Breast epithelium (tissue), 4 donors: ENCODE results near the gene PCYT2. TPM values are rescaled to one million over a fixed set of nuclear protein-coding genes. Genes with fewer than 3 reads are reported as not detected.
A peak's percentile ranks its signal among the peaks of the same experiment; 100 is the strongest.

Experiments used
- DNase-seq, 2 donors: peaks; one replicate each; pipeline ENCODE4 v3.0.0-alpha.2; 2019; ENCODE audit warnings: low spot score in 2 of 2
- H3K27ac ChIP-seq, 2 donors: fragments of 200-600 bp; sonication (generic) in 1 of 2; one replicate each; pipeline ENCODE4 v1.5.1; 2016 to 2019; ENCODE audit warnings: mild to moderate bottlenecking in 1 of 2
- H3K27me3 ChIP-seq, 2 donors: fragments of 200-600 bp; sonication (generic) in 1 of 2; one replicate each; pipeline versions ENCODE4 v1.5.1 to v1.6.0; 2017 to 2019; ENCODE audit warnings: control low read depth in 1 of 2, mild to moderate bottlenecking in 1 of 2
- H3K36me3 ChIP-seq: fragments of 200-600 bp; one replicate; pipeline ENCODE4 v1.5.1; 2019
- H3K4me1 ChIP-seq, 2 donors: fragments of 200-600 bp; sonication (generic); one replicate each; pipeline ENCODE4 v1.5.1; 2016 to 2019; ENCODE audit warnings: control low read depth in 1 of 2
- H3K4me3 ChIP-seq, 3 donors: fragments of 200-600 bp; sonication (generic); 1 replicate in 2 of 3; 2 replicates in 1 of 3; pipeline ENCODE4 v1.5.1; 2016 to 2019; ENCODE audit warnings: mild to moderate bottlenecking in 3 of 3, moderate library complexity in 2 of 3
- H3K9me3 ChIP-seq, 2 donors: fragments of 200-600 bp; sonication (generic) in 1 of 2; one replicate each; pipeline ENCODE4 v1.5.1; 2016 to 2019; ENCODE audit warnings: control low read depth in 1 of 2
- POLR2A ChIP-seq: fragments of 450-650 bp; IDR thresholded peaks from one replicate; pipeline ENCODE4 v1.6.1; 2016; ENCODE audit warnings: antibody characterized with exemption, mild to moderate bottlenecking, moderate library complexity
- POLR2AphosphoS5 ChIP-seq, 3 donors: sonication (generic); formaldehyde crosslinking; IDR thresholded peaks; one replicate each; pipeline ENCODE4 v1.6.1; 2017; ENCODE audit warnings: antibody characterized with exemption in 3 of 3
- intact Hi-C: fragments of 100-400 bp; cut with DNase I; formaldehyde crosslinking; loops from one replicate; pipeline ENCODE4 v1.15.1; 2023; ENCODE audit warnings: low total_unique reads
- total RNA-seq, 3 donors: library from RNA; depleted of rRNA; stranded (reverse); fragments of >200 nt; gene quantifications; one replicate each; pipeline ENCODE4 v1.1.0, GENCODE V29; 2016
- TF ChIP-seq, protein P1 (sequence below), 3 donors: fragments of 450-650 bp; IDR thresholded peaks; one replicate each; pipeline ENCODE4 v1.5.1; 2016 to 2017; ENCODE audit warnings: antibody characterized with exemption in 3 of 3, mild to moderate bottlenecking in 3 of 3, moderate library complexity in 3 of 3

The PCYT2 gene
- total RNA-seq, 3 donors from 2014 or later, result 22.9 to 69.4 (median 35.9) TPM

DNA sequence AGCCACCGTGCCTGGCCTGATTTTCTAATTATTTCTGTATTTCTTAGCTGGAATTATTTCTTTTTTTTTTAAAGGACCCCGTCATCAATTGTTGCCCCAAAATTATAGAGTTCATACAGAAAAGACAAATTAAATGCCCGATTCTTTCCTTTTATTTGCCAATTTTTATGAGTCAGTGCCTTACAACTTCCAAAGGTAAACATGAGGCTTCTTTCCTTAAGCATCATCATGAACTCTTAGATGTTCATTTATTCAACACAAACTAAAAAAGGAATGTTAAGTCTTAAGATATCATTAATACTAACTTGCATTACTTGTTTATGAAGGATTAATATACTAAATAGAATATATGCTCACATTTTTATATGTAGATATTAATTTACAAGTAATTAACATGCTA lies 32.9 kb downstream of the PCYT2 start:
- intact Hi-C loops, result loop anchor here (2.0 kb wide), 1 partner anchor 15 kb away; no protein-coding TSS in a partner anchor
- Histone ChIP-seq H3K36me3 (no peaks in the 10 kb centered on the region), H3K27ac (no peak overlapping the region), H3K4me1 (peaks cover 0 to under 1% of the 10 kb centered on the region in 2 donors), H3K9me3 (no peaks in the 10 kb centered on the region), H3K27me3 (no peaks in the 10 kb centered on the region), H3K4me3 (no peak overlapping the region)
- no peak for TF ChIP-seq POLR2A
- TF ChIP-seq, protein P1, sequence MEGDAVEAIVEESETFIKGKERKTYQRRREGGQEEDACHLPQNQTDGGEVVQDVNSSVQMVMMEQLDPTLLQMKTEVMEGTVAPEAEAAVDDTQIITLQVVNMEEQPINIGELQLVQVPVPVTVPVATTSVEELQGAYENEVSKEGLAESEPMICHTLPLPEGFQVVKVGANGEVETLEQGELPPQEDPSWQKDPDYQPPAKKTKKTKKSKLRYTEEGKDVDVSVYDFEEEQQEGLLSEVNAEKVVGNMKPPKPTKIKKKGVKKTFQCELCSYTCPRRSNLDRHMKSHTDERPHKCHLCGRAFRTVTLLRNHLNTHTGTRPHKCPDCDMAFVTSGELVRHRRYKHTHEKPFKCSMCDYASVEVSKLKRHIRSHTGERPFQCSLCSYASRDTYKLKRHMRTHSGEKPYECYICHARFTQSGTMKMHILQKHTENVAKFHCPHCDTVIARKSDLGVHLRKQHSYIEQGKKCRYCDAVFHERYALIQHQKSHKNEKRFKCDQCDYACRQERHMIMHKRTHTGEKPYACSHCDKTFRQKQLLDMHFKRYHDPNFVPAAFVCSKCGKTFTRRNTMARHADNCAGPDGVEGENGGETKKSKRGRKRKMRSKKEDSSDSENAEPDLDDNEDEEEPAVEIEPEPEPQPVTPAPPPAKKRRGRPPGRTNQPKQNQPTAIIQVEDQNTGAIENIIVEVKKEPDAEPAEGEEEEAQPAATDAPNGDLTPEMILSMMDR (IDR thresholded peaks at IDR 0.05), result no peak
- TF ChIP-seq POLR2AphosphoS5 (IDR thresholded peaks at IDR 0.05), result no peak
- DNase-seq, result no peak

GRCh38 chr17:81877569-81877968 lies 33.6 kb downstream of the PCYT2 start:
- H3K9me3 ChIP-seq, result no peaks in the 10 kb centered on the region
- no peaks in the 10 kb centered on the region for H3K27me3 ChIP-seq
- no peak for TF ChIP-seq POLR2AphosphoS5 (IDR thresholded peaks at IDR 0.05)
- no peak for TF ChIP-seq POLR2A
- TF ChIP-seq, protein P1 (IDR thresholded peaks at IDR 0.05), result no peak
- no peak overlapping the region for H3K27ac ChIP-seq
- no peaks in the 10 kb centered on the region for H3K36me3 ChIP-seq
- intact Hi-C loops, result no loop called here
- DNase-seq, result no peak
- H3K4me3 ChIP-seq, result no peak overlapping the region
- peaks cover 0 to 8% of the 10 kb centered on the region in 2 donors for H3K4me1 ChIP-seq

DNA sequence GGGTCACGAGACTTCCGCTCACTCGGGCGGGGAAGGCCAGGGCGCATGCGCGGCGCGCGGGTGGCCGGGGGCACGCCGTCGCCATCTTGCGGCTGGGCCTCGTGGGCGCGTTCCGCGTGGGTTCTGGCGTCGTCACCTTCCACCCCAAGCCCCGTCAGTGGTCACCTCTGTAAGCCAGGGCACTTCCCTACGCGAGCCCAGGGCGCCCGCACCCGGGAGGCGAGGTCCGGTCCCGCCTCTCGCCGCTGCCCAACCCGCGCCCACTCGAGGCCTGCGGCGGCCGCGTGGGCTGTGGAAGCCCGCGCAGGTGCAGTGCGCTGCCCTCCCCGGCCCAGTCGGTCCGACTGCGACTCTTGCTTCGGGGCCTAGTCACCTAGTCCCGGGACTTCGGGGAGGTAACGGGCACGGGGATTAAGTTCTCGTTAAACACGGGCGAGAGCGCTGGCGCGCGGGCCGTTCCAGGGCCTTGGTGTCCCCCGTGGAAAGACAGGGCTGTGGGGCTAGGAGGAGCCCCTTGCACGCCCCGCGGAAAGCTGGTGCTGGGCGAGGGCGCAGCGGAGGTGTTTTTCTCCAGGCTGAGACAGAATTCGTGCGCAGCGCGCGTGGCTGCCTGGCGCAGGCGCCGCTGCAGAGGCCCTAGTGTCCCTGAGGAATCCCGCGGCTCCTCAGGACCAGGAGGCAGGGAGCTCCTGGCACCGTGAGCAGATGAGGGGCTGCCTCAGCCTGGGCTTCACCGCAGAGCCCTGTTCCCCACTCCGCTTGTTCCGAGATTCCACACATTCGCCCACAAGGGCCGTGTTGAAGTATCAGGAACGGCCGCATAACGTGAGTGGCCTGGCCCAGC lies 39.6 kb downstream of the PCYT2 start:
- TF ChIP-seq, protein P1 (IDR thresholded peaks at IDR 0.05), result peak in 2 of 3 donors; percentile 51 to 55
- peak; percentile 97 for TF ChIP-seq POLR2A
- peak; percentile 98 to 99 (median 99) for TF ChIP-seq POLR2AphosphoS5 (IDR thresholded peaks at IDR 0.05)
- peak; percentile 92 to 96 for DNase-seq
- no peaks in the 10 kb centered on the region for H3K9me3 ChIP-seq
- no peaks in the 10 kb centered on the region for H3K27me3 ChIP-seq
- peaks cover 0 to 18% of the 10 kb centered on the region in 2 donors for H3K4me1 ChIP-seq
- H3K36me3 ChIP-seq, result no peaks in the 10 kb centered on the region
- intact Hi-C loops, result no loop called here
- peak overlapping the region; percentile 75 to 97 (median 79) for H3K4me3 ChIP-seq
- peak overlapping the region; percentile 97 for H3K27ac ChIP-seq

DNA sequence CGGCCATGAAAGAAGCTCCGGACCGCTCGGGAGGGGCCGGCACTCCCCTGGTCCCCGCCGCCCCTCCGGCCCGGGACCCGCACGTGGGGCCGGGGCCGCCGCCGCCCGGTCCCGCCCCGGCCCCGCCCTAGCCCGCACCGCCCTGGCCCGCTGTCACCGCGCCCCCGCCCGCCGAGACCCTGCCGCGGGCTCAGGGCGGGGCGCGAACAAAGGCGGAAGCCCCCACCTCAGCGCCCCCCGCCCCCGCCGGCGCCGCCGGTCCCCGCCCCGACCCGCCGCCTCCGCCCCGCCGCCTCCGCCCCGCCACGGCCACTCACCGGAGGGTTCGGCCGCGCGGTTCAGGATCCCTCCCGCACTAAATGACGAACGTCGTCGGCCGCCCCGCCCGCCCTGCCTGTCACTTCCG lies 40.2 kb downstream of the PCYT2 start, which contains the start of gene ARHGDIA:
ARHGDIA (minus strand) TSS at position 357 of the 406 bp plus-strand sequence. CDS start 1,407 bp downstream, outside the sequence.
- peaks cover 0 to 24% of the 10 kb centered on the region in 2 donors for H3K4me1 ChIP-seq
- H3K27ac ChIP-seq, result peak within 1 kb of the TSS; percentile 97
- no peaks in the 10 kb centered on the region for H3K36me3 ChIP-seq
- TF ChIP-seq POLR2AphosphoS5 (IDR thresholded peaks at IDR 0.05) (no peak), POLR2A (no peak)
- TF ChIP-seq, protein P1 (IDR thresholded peaks at IDR 0.05), result no peak
- no peaks in the 10 kb centered on the region for H3K9me3 ChIP-seq
- DNase-seq, result no peak
- intact Hi-C loops, result no loop called here
- no peaks in the 10 kb centered on the region for H3K27me3 ChIP-seq
- peak within 1 kb of the TSS; percentile 75 to 97 (median 79) for H3K4me3 ChIP-seq
